ENCODE measurements around the gene SLIT3.

The SLIT3 gene

GRCh38 chr5:169336242-169336641, 35.3 kb upstream of the SLIT3 start:
- TF ChIP-seq CTCF (conservative IDR thresholded peaks at IDR 0.05): no peak
- no peak overlapping the region for H3K27ac ChIP-seq

GRCh38 chr5:169335806-169336205, 34.9 kb upstream of the SLIT3 start:
- H3K27ac ChIP-seq: no peak overlapping the region
- TF ChIP-seq CTCF (conservative IDR thresholded peaks at IDR 0.05): no peak

GRCh38 chr5:169333518-169333917, 32.6 kb upstream of the SLIT3 start:
- no peak for TF ChIP-seq CTCF (conservative IDR thresholded peaks at IDR 0.05)
- no peak overlapping the region for H3K27ac ChIP-seq

GRCh38 chr5:169331292-169331852, 30.4 kb upstream of the SLIT3 start:
- H3K27ac ChIP-seq: no peak overlapping the region
- peak; percentile 37 for TF ChIP-seq CTCF (conservative IDR thresholded peaks at IDR 0.05)

- H3K27ac ChIP-seq: no peak overlapping the region
- no peak for TF ChIP-seq CTCF (conservative IDR thresholded peaks at IDR 0.05)
Observed at GRCh38 chr5:169328401-169328800, 27.5 kb upstream of the SLIT3 start.

- no peak for TF ChIP-seq CTCF (conservative IDR thresholded peaks at IDR 0.05)
- no peak overlapping the region for H3K27ac ChIP-seq
Observed at GRCh38 chr5:169325273-169325672, 24.3 kb upstream of the SLIT3 start.

- no peak for TF ChIP-seq CTCF (conservative IDR thresholded peaks at IDR 0.05)
- no peak overlapping the region for H3K27ac ChIP-seq
Observed at GRCh38 chr5:169318556-169318955, 17.6 kb upstream of the SLIT3 start.

Data from VCaP (cell line).